Liver (tissue), 9 donors: ENCODE data around the gene PLK2. TPM values are rescaled to one million over a fixed set of nuclear protein-coding genes. Genes with fewer than 3 reads are reported as not detected.

Experiments used
- DNase-seq: peaks from one replicate; pipeline ENCODE4 v3.0.0-alpha.2; 2017; ENCODE audit warnings: low spot score
- H3K27ac ChIP-seq, 2 donors: one replicate each; pipeline ENCODE4 v1.7.0; 2013; ENCODE audit warnings: inconsistent platforms in 2 of 2, low read length in 2 of 2, control low read depth in 1 of 2, low read depth in 1 of 2, mild to moderate bottlenecking in 1 of 2
- H3K27me3 ChIP-seq, 4 donors: one replicate each; pipeline versions ENCODE4 v1.6.1 to v1.7.0; 2013; ENCODE audit warnings: low read length in 3 of 4, inconsistent platforms in 1 of 4, mild to moderate bottlenecking in 1 of 4, moderate library complexity in 1 of 4; ENCODE audit not compliant: control insufficient read depth in 4 of 4, insufficient read depth in 4 of 4
- H3K36me3 ChIP-seq, 4 donors: one replicate each; pipeline versions ENCODE4 v1.6.1 to v1.7.0; 2013; ENCODE audit warnings: low read length in 3 of 4, mild to moderate bottlenecking in 3 of 4, low read depth in 1 of 4, moderate library complexity in 1 of 4; ENCODE audit not compliant: control insufficient read depth in 4 of 4, insufficient read depth in 3 of 4
- H3K4me1 ChIP-seq, 4 donors: one replicate each; pipeline versions ENCODE4 v1.6.1 to v1.7.0; 2013; ENCODE audit warnings: low read length in 3 of 4, mild to moderate bottlenecking in 3 of 4, moderate library complexity in 1 of 4; ENCODE audit not compliant: control insufficient read depth in 4 of 4, insufficient read depth in 4 of 4
- H3K4me3 ChIP-seq, 3 donors: one replicate each; pipeline versions ENCODE4 v1.6.1 to v1.7.0; 2013; ENCODE audit warnings: low read length in 3 of 3, control low read depth in 1 of 3, low read depth in 1 of 3, mild to moderate bottlenecking in 1 of 3
- H3K9ac ChIP-seq, 2 donors: one replicate each; pipeline ENCODE4 v1.7.0; 2013; ENCODE audit warnings: low read length in 2 of 2, mild to moderate bottlenecking in 2 of 2, moderate library complexity in 2 of 2, control low read depth in 1 of 2, low read depth in 1 of 2
- H3K9me3 ChIP-seq, 4 donors: one replicate each; pipeline versions ENCODE4 v1.6.1 to v1.7.0; 2013; ENCODE audit warnings: low read length in 3 of 4; ENCODE audit not compliant: control insufficient read depth in 4 of 4
- ATF3 ChIP-seq: IDR thresholded peaks from 2 replicates; pipeline ENCODE4 v1.6.1; 2016; ENCODE audit warnings: antibody characterized with exemption
- CTCF ChIP-seq: fragments of 150-350 bp; IDR thresholded peaks from 2 replicates; pipeline ENCODE4 v1.5.1; 2017; ENCODE audit warnings: improper control_type of control experiment, low read depth, low read length; ENCODE audit not compliant: missing input control
- EGR1 ChIP-seq, 2 donors: IDR thresholded peaks; 2 replicates each; pipeline ENCODE4 v1.6.1; 2016 to 2018; ENCODE audit warnings: antibody characterized with exemption in 2 of 2, low read depth in 2 of 2
- FOXA1 ChIP-seq: IDR thresholded peaks from 2 replicates; pipeline ENCODE4 v1.6.1; 2016; ENCODE audit warnings: antibody characterized with exemption
- FOXA2 ChIP-seq: IDR thresholded peaks from 2 replicates; pipeline ENCODE4 v1.6.1; 2016; ENCODE audit warnings: antibody characterized with exemption
- GABPA ChIP-seq, 2 donors: IDR thresholded peaks in 1 of 2; conservative IDR thresholded peaks in 1 of 2; 2 replicates each; pipeline ENCODE4 v1.6.1; 2016; ENCODE audit warnings: antibody characterized with exemption in 2 of 2, mild to moderate bottlenecking in 1 of 2, moderate library complexity in 1 of 2
- HNF4A ChIP-seq, 2 donors: conservative IDR thresholded peaks; 2 replicates each; pipeline ENCODE4 v1.6.1; 2016; ENCODE audit warnings: antibody characterized with exemption in 2 of 2, mild to moderate bottlenecking in 2 of 2
- HNF4G ChIP-seq: IDR thresholded peaks from 2 replicates; pipeline ENCODE4 v1.6.1; 2016; ENCODE audit warnings: antibody characterized with exemption
- JUND ChIP-seq, 2 donors: IDR thresholded peaks; 2 replicates each; pipeline ENCODE4 v1.6.1; 2016; ENCODE audit warnings: antibody characterized with exemption in 2 of 2
- MAX ChIP-seq: IDR thresholded peaks from 2 replicates; pipeline ENCODE4 v1.6.1; 2016; ENCODE audit warnings: antibody characterized with exemption
- NR2F2 ChIP-seq: IDR thresholded peaks from 2 replicates; pipeline ENCODE4 v1.6.1; 2016; ENCODE audit warnings: antibody characterized with exemption
- RAD21 ChIP-seq, 2 donors: IDR thresholded peaks; 2 replicates each; pipeline ENCODE4 v1.6.1; 2016; ENCODE audit warnings: antibody characterized with exemption in 2 of 2, mild to moderate bottlenecking in 2 of 2
- REST ChIP-seq: IDR thresholded peaks from 2 replicates; pipeline ENCODE4 v1.6.1; 2016; ENCODE audit warnings: antibody characterized with exemption, mild to moderate bottlenecking
- RXRA ChIP-seq, 2 donors: IDR thresholded peaks; 2 replicates each; pipeline ENCODE4 v1.6.1; 2017 to 2018; ENCODE audit warnings: antibody characterized with exemption in 2 of 2, mild to moderate bottlenecking in 1 of 2
- SP1 ChIP-seq: IDR thresholded peaks from 2 replicates; pipeline ENCODE4 v1.6.1; 2018; ENCODE audit warnings: antibody characterized with exemption, mild to moderate bottlenecking
- TAF1 ChIP-seq: conservative IDR thresholded peaks from 2 replicates; pipeline ENCODE4 v1.6.1; 2016; ENCODE audit warnings: antibody characterized with exemption, mild to moderate bottlenecking
- YY1 ChIP-seq: IDR thresholded peaks from 2 replicates; pipeline ENCODE4 v1.6.1; 2016; ENCODE audit warnings: antibody characterized with exemption, mild to moderate bottlenecking
- ZBTB33 ChIP-seq: IDR thresholded peaks from 2 replicates; pipeline ENCODE4 v1.6.1; 2016; ENCODE audit warnings: antibody characterized with exemption
- WGBS: extraction: QIAGEN DNeasy Blood & Tissue Kit; methylation state at CpG from one replicate; pipeline ENCODE4 v1.1.7; 2013; 5-methylcytosine and 5-hydroxymethylcytosine counted together
- polyA plus RNA-seq, 2 donors: library from polyadenylated mRNA; stranded (reverse) in 1 of 2; unstranded in 1 of 2; fragments of 200-250 nt in 1 of 2; fragments of >200 nt in 1 of 2; fragmentation: Nextera tagmentation in 1 of 2; extraction: Ambion mirVana in 1 of 2; gene quantifications; one replicate each; pipeline versions ENCODE4 v1.2.1 to v1.2.3, GENCODE V29; 2013 to 2015
- total RNA-seq, 2 donors: library from RNA; depleted of rRNA; stranded (reverse); fragments of >200 nt; gene quantifications; one replicate each; pipeline ENCODE4 v1.2.3, GENCODE V29; 2014
- donor health status: healthy.
- donor health status: healthy.
- donor health status: healthy.
- donor health status: healthy.
- donor health status: healthy.

The PLK2 gene
- total and polyA plus RNA-seq, 4 donors, result 5.9 to 39.5 (median 22.3) TPM

GRCh38 chr5:58456486-58456885 is 3.4 kb downstream of the PLK2 start:
- DNase-seq, result no peak
- Histone ChIP-seq H3K9ac (no peak overlapping the region), H3K27ac (no peak overlapping the region), H3K36me3 (peaks cover 1 to 55% (median 36%) of the 10 kb centered on the region in 4 donors), H3K27me3 (no peaks in the 10 kb centered on the region), H3K4me3 (no peak overlapping the region), H3K4me1 (peaks cover 2 to 10% (median 8%) of the 10 kb centered on the region in 4 donors), H3K9me3 (no peaks in the 10 kb centered on the region)
- no peak for TF ChIP-seq SP1
- 88% methylated on average over 1 of the region's 1 CpG for WGBS

GRCh38 chr5:58456026-58456425 is 3.9 kb downstream of the PLK2 start:
- Histone ChIP-seq H3K4me1 (peaks cover 2 to 10% (median 4%) of the 10 kb centered on the region in 4 donors), H3K27me3 (no peaks in the 10 kb centered on the region), H3K27ac (no peak overlapping the region), H3K9ac (no peak overlapping the region), H3K36me3 (peaks cover 1 to 55% (median 36%) of the 10 kb centered on the region in 4 donors), H3K9me3 (no peaks in the 10 kb centered on the region), H3K4me3 (no peak overlapping the region)
- DNase-seq, result no peak
- WGBS, result 71% methylated on average over 3 of the region's 3 CpGs
- TF ChIP-seq TAF1 (no peak), MAX (no peak), CTCF (no peak), YY1 (no peak), SP1 (no peak), HNF4G (no peak), FOXA2 (no peak), ATF3 (no peak), ZBTB33 (no peak), RAD21 (IDR thresholded peaks at IDR 0.05) (no peak), NR2F2 (no peak), RXRA (IDR thresholded peaks at IDR 0.05) (no peak), REST (no peak), JUND (IDR thresholded peaks at IDR 0.05) (no peak), GABPA (IDR thresholded peaks at IDR 0.05 in 1 of 2, conservative IDR thresholded peaks at IDR 0.05 in 1 of 2) (no peak), EGR1 (IDR thresholded peaks at IDR 0.05; ENCODE audit: low read depth in 2 of 2) (no peak), FOXA1 (no peak), HNF4A (conservative IDR thresholded peaks at IDR 0.05) (no peak)
